ENCODE measurements around the gene MT2A. TPM values are rescaled to one million over a fixed set of nuclear protein-coding genes. Genes with fewer than 3 reads are reported as not detected.

Gene MT2A
- 33.7 and 43.9 TPM in 2 replicates for total RNA-seq

- TF ChIP-seq CTCF (IDR thresholded peaks at IDR 0.05; ENCODE audit: extremely low read depth, low read depth, low read length) = no peak
- Histone ChIP-seq H3K9me3 (ENCODE audit: low read depth, low read length) (no peaks in the 10 kb centered on the region), H3K79me2 (ENCODE audit: insufficient read depth, low read length) (no peaks in the 10 kb centered on the region), H3K4me2 (ENCODE audit: insufficient read depth, low read length) (peak within 1 kb of the TSS; percentile 83), H3K4me1 (ENCODE audit: insufficient read depth, low read length) (peaks cover 66% of the 10 kb centered on the region), H4K20me1 (ENCODE audit: insufficient read depth, low read length) (no peaks in the 10 kb centered on the region), H3K27ac (ENCODE audit: low read depth, low read length) (peak within 1 kb of the TSS; percentile 98), H3K27me3 (ENCODE audit: insufficient read depth, low read length) (no peaks in the 10 kb centered on the region), H3K4me3 (ENCODE audit: insufficient read depth, low read length) (peak within 1 kb of the TSS; percentile 79), H3K36me3 (ENCODE audit: insufficient read depth, low read length) (no peaks in the 10 kb centered on the region), H2AFZ (ENCODE audit: low read length) (peak within 1 kb of the TSS; percentile 47)
- peak; percentile 95 for DNase-seq (ENCODE audit: insufficient read length, low spot score, missing footprints)
Observed at GRCh38 chr16:56608043-56608875, at the start of gene MT2A. Gene MT2A, plus strand, starts transcription at chr16:56608584. Its CDS starts 72 bp downstream, at chr16:56608656.

- H3K9me3 ChIP-seq (ENCODE audit: low read depth, low read length) = no peaks in the 10 kb centered on the region
- H3K36me3 ChIP-seq (ENCODE audit: insufficient read depth, low read length) = no peaks in the 10 kb centered on the region
- no peak for TF ChIP-seq CTCF (IDR thresholded peaks at IDR 0.05; ENCODE audit: extremely low read depth, low read depth, low read length)
- H4K20me1 ChIP-seq (ENCODE audit: insufficient read depth, low read length) = no peaks in the 10 kb centered on the region
- H3K4me3 ChIP-seq (ENCODE audit: insufficient read depth, low read length) = no peak overlapping the region
- DNase-seq (ENCODE audit: insufficient read length, low spot score, missing footprints) = no peak
- H3K27me3 ChIP-seq (ENCODE audit: insufficient read depth, low read length) = peaks cover 22% of the 10 kb centered on the region
- no peak overlapping the region for H3K27ac ChIP-seq (ENCODE audit: low read depth, low read length)
- no peaks in the 10 kb centered on the region for H3K79me2 ChIP-seq (ENCODE audit: insufficient read depth, low read length)
- no peaks in the 10 kb centered on the region for H3K4me1 ChIP-seq (ENCODE audit: insufficient read depth, low read length)
- no peak overlapping the region for H2AFZ ChIP-seq (ENCODE audit: low read length)
- H3K4me2 ChIP-seq (ENCODE audit: insufficient read depth, low read length) = no peak overlapping the region
Observed at GRCh38 chr16:56559109-56559508, 49.3 kb upstream of the MT2A start.

GRCh38 chr16:56560447-56560846, 47.9 kb upstream of the MT2A start:
- H3K27me3 ChIP-seq (ENCODE audit: insufficient read depth, low read length) = peaks cover 17% of the 10 kb centered on the region
- no peak for TF ChIP-seq CTCF (IDR thresholded peaks at IDR 0.05; ENCODE audit: extremely low read depth, low read depth, low read length)
- H3K4me2 ChIP-seq (ENCODE audit: insufficient read depth, low read length) = no peak overlapping the region
- H3K36me3 ChIP-seq (ENCODE audit: insufficient read depth, low read length) = no peaks in the 10 kb centered on the region
- H3K27ac ChIP-seq (ENCODE audit: low read depth, low read length) = no peak overlapping the region
- no peak overlapping the region for H2AFZ ChIP-seq (ENCODE audit: low read length)
- no peaks in the 10 kb centered on the region for H3K79me2 ChIP-seq (ENCODE audit: insufficient read depth, low read length)
- H3K4me1 ChIP-seq (ENCODE audit: insufficient read depth, low read length) = no peaks in the 10 kb centered on the region
- H4K20me1 ChIP-seq (ENCODE audit: insufficient read depth, low read length) = no peaks in the 10 kb centered on the region
- no peak for DNase-seq (ENCODE audit: insufficient read length, low spot score, missing footprints)
- no peak overlapping the region for H3K4me3 ChIP-seq (ENCODE audit: insufficient read depth, low read length)
- H3K9me3 ChIP-seq (ENCODE audit: low read depth, low read length) = no peaks in the 10 kb centered on the region

GRCh38 chr16:56561126-56561525, 47.3 kb upstream of the MT2A start:
- Histone ChIP-seq H3K4me1 (ENCODE audit: insufficient read depth, low read length) (no peaks in the 10 kb centered on the region), H4K20me1 (ENCODE audit: insufficient read depth, low read length) (no peaks in the 10 kb centered on the region), H3K79me2 (ENCODE audit: insufficient read depth, low read length) (no peaks in the 10 kb centered on the region), H3K36me3 (ENCODE audit: insufficient read depth, low read length) (no peaks in the 10 kb centered on the region), H3K4me2 (ENCODE audit: insufficient read depth, low read length) (no peak overlapping the region), H3K27me3 (ENCODE audit: insufficient read depth, low read length) (peaks cover 13% of the 10 kb centered on the region), H2AFZ (ENCODE audit: low read length) (no peak overlapping the region), H3K4me3 (ENCODE audit: insufficient read depth, low read length) (no peak overlapping the region), H3K9me3 (ENCODE audit: low read depth, low read length) (no peaks in the 10 kb centered on the region), H3K27ac (ENCODE audit: low read depth, low read length) (no peak overlapping the region)
- no peak for TF ChIP-seq CTCF (IDR thresholded peaks at IDR 0.05; ENCODE audit: extremely low read depth, low read depth, low read length)
- no peak for DNase-seq (ENCODE audit: insufficient read length, low spot score, missing footprints)
